ENCODE results near the gene ZNF823. TPM values are rescaled to one million over a fixed set of nuclear protein-coding genes. Genes with fewer than 3 reads are reported as not detected.

The ZNF823 gene
- total and polyA plus RNA-seq, 2 of the 4 experiments (the other 2 are of a cell fraction) = 2.2 to 9.3 TPM

DNA sequence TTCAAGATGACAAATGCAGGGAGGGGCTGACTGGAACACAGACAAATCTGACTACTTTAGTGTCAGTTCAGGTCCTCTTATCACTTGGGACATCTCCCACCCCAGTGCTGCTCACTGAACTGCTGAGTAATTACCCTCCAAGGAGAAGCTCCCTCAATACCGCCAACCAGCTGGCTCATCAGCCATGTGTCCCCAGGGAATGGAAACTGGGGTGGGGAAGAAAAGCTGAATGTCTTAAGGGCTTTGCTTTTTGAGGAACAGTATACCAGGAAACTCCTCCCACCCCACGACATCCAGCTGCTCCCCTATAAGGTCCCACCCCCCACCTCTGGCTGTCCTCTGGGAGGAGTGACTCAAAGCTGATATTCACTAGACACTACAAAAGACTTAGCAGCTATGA, 2.0 kb downstream of the ZNF823 start:
- H3K56ac ChIP-seq (ENCODE audit: extremely low read depth, insufficient read depth, low read length) = no peak overlapping the region
- no peak overlapping the region for H4K8ac ChIP-seq (ENCODE audit: low read depth in 2 of 2, low read length in 2 of 2)
- no peak overlapping the region for H3K18ac ChIP-seq (ENCODE audit: low read depth, low read length)
- H3K4me2 ChIP-seq (ENCODE audit: low read depth, low read length) = no peak overlapping the region; the same call in 1 of the 2 replicates
- H4K5ac ChIP-seq (ENCODE audit: low read depth, low read length) = no peak overlapping the region
- no peak overlapping the region for H3K14ac ChIP-seq (replicated peaks; ENCODE audit: low read depth, low read length)
- no CpG with 5 or more reads among the region's 2 CpGs for WGBS, 2 experiments (ENCODE audit: extremely low coverage in 2 of 2, insufficient read length in 1 of 2)
- TF ChIP-seq, protein P1, sequence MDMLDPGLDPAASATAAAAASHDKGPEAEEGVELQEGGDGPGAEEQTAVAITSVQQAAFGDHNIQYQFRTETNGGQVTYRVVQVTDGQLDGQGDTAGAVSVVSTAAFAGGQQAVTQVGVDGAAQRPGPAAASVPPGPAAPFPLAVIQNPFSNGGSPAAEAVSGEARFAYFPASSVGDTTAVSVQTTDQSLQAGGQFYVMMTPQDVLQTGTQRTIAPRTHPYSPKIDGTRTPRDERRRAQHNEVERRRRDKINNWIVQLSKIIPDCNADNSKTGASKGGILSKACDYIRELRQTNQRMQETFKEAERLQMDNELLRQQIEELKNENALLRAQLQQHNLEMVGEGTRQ (IDR thresholded peaks at IDR 0.05; ENCODE audit: low read depth, low read length) = no peak
- no peak for TF ChIP-seq RAD21 (IDR thresholded peaks at IDR 0.05; ENCODE audit: low read length)
- no peak for TF ChIP-seq MAFK (IDR thresholded peaks at IDR 0.05; ENCODE audit: low read depth, low read length)
- TF ChIP-seq, protein P2, sequence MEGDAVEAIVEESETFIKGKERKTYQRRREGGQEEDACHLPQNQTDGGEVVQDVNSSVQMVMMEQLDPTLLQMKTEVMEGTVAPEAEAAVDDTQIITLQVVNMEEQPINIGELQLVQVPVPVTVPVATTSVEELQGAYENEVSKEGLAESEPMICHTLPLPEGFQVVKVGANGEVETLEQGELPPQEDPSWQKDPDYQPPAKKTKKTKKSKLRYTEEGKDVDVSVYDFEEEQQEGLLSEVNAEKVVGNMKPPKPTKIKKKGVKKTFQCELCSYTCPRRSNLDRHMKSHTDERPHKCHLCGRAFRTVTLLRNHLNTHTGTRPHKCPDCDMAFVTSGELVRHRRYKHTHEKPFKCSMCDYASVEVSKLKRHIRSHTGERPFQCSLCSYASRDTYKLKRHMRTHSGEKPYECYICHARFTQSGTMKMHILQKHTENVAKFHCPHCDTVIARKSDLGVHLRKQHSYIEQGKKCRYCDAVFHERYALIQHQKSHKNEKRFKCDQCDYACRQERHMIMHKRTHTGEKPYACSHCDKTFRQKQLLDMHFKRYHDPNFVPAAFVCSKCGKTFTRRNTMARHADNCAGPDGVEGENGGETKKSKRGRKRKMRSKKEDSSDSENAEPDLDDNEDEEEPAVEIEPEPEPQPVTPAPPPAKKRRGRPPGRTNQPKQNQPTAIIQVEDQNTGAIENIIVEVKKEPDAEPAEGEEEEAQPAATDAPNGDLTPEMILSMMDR (conservative IDR thresholded peaks at IDR 0.05; ENCODE audit: low read depth, low read length) = no peak
- TF ChIP-seq POLR2A (IDR thresholded peaks at IDR 0.05; ENCODE audit: low read depth, low read length) = no peak
- TF ChIP-seq CHD1 (IDR thresholded peaks at IDR 0.05; ENCODE audit: low read depth, low read length) = no peak
- TF ChIP-seq NFE2L2 (IDR thresholded peaks at IDR 0.05; ENCODE audit: low read depth, low read length) = no peak
- TF ChIP-seq RCOR1 (IDR thresholded peaks at IDR 0.05; ENCODE audit: insufficient replicate concordance, low read length) = no peak
- no peak for TF ChIP-seq FOS (IDR thresholded peaks at IDR 0.05; ENCODE audit: low read depth, low read length)
- TF ChIP-seq CEBPB (IDR thresholded peaks at IDR 0.05; ENCODE audit: low read depth, low read length) = no peak
- no peak for TF ChIP-seq MAZ (IDR thresholded peaks at IDR 0.05; ENCODE audit: borderline replicate concordance, low read depth, low read length)
- TF ChIP-seq SMC3 (IDR thresholded peaks at IDR 0.05; ENCODE audit: low read depth, low read length) = no peak
- TF ChIP-seq BHLHE40 (IDR thresholded peaks at IDR 0.05; ENCODE audit: low read depth, low read length) = no peak
- H3K4ac ChIP-seq (ENCODE audit: low read depth, low read length) = no peak overlapping the region
- no peak overlapping the region for H3K9ac ChIP-seq (ENCODE audit: low read depth, low read length)
- H2BK120ac ChIP-seq (ENCODE audit: low read depth, low read length) = no peak overlapping the region
- ATAC-seq (ENCODE audit: low read depth) (no peak), DNase-seq (peak; percentile 33)
- BruUV-seq (replicated peaks) = no TSS peak
- in situ Hi-C loops (cut with MboI; ENCODE audit: low sequenced_read_pairs) = no loop called here
- H2BK20ac ChIP-seq (ENCODE audit: low read depth, low read length) = no peak overlapping the region
- no peak overlapping the region for H4K91ac ChIP-seq (ENCODE audit: insufficient read depth, low read depth, low read length)
- H2AFZ ChIP-seq (replicated peaks; ENCODE audit: low read length, poor library complexity) = no peak overlapping the region
- no peaks in the 10 kb centered on the region for H3K27me3 ChIP-seq (ENCODE audit: control insufficient read depth, insufficient read depth, low read length)
- POLR2A ChIA-PET (ENCODE audit: unreplicated experiment) = no interaction called here
- H3K4me3 ChIP-seq (ENCODE audit: insufficient read depth, low read depth, low read length) = no peak overlapping the region
- peaks cover 2% of the 10 kb centered on the region; the same call in 1 of the 2 replicates for H3K36me3 ChIP-seq (ENCODE audit: control insufficient read depth, insufficient read depth, low read length)
- no peaks in the 10 kb centered on the region for H4K20me1 ChIP-seq (ENCODE audit: insufficient read depth, low read length)
- peaks cover 8% of the 10 kb centered on the region for H3K4me1 ChIP-seq (ENCODE audit: control insufficient read depth, insufficient read depth, low read length)
- dilution Hi-C loops (cut with HindIII; ENCODE audit: low sequenced_read_pairs, unreplicated experiment) = no loop called here
- H2AK9ac ChIP-seq (replicated peaks; ENCODE audit: low read depth, low read length, poor library complexity) = peak overlapping the region; percentile 35
- peaks cover 4 to 41% of the 10 kb centered on the region in 2 experiments for H3K79me1 ChIP-seq (ENCODE audit: low read depth in 1 of 2, low read length in 2 of 2)
- peak overlapping the region; percentile 29; the same call in 1 of the 2 replicates for H3K23ac ChIP-seq (ENCODE audit: low read depth, low read length)
- H2BK15ac ChIP-seq (ENCODE audit: low read depth, low read length) = no peak overlapping the region
- CTCF ChIA-PET = interaction anchor here (1.3 kb wide), 1 partner anchor 37 kb away, joined by 5 read pairs; no protein-coding TSS in a partner anchor
- H2AK5ac ChIP-seq (ENCODE audit: low read depth, low read length) = no peak overlapping the region
- peaks cover 2% of the 10 kb centered on the region; the same call in 1 of the 2 replicates for H3K9me1 ChIP-seq (ENCODE audit: insufficient read depth, low read length)
- H2BK5ac ChIP-seq (ENCODE audit: low read depth, low read length, poor library complexity, severe bottlenecking) = no peak overlapping the region
- no peak overlapping the region for H3K27ac ChIP-seq (ENCODE audit: insufficient read depth, low read length)
- intact Hi-C loops (cut with micrococcal nuclease) = no loop called here
- no peaks in the 10 kb centered on the region for H3K9me3 ChIP-seq (ENCODE audit: control insufficient read depth, insufficient read depth, low read length)
